H1 (cell line): Measurements from ENCODE around the gene ARMH1. TPM values are rescaled to one million over a fixed set of nuclear protein-coding genes. Genes with fewer than 3 reads are reported as not detected.

Experiments used
- CTCF ChIA-PET: fragments of 300-600 bp; sonication (Branson Sonifier 250); formaldehyde crosslinking; loops from one replicate; lab custom pipeline; 2021; ENCODE audit not compliant: partially characterized antibody; lab: Charles Lee
- POLR2A ChIA-PET: fragments of 300-600 bp; sonication (Branson Sonifier 250); formaldehyde crosslinking; loops from one replicate; lab custom pipeline; 2021; ENCODE audit warnings: inconsistent platforms; ENCODE audit not compliant: partially characterized antibody; lab: Charles Lee
- DNase-seq, 2 experiments: peaks; one replicate each; pipeline versions ENCODE4 v3.0.0 to v3.0.0-alpha.2; 2010 to 2022; ENCODE audit warnings: low spot score in 2 of 2, low read depth in 1 of 2, mixed read lengths in 1 of 2
- FAIRE-seq: peaks from 2 replicates; lab custom pipeline; 2011; peaks lifted over from hg19 to GRCh38; lab: Jason Lieb, UNC
- H2AFZ ChIP-seq: 2 replicates; pipeline ENCODE4 v1.8.1; 2012; ENCODE audit warnings: low read length, inconsistent platforms
- H2AK5ac ChIP-seq: 2 replicates; pipeline ENCODE4 v1.6.1; 2013; ENCODE audit warnings: low read depth, low read length
- H2BK120ac ChIP-seq: replicated peaks from 2 replicates; pipeline ENCODE3; 2013; ENCODE audit warnings: low read depth, low read length, inconsistent platforms
- H2BK12ac ChIP-seq: 2 replicates; pipeline ENCODE4 v1.6.1; 2013; ENCODE audit warnings: low read depth, low read length
- H2BK15ac ChIP-seq: 2 replicates; pipeline ENCODE4 v1.6.1; 2013; ENCODE audit warnings: low read length
- H2BK20ac ChIP-seq: 2 replicates; pipeline ENCODE4 v1.6.1; 2013; ENCODE audit warnings: low read length
- H2BK5ac ChIP-seq: 2 replicates; pipeline ENCODE4 v1.6.1; 2013; ENCODE audit warnings: low read depth, low read length
- H3K14ac ChIP-seq: 2 replicates; pipeline ENCODE4 v1.6.1; 2013; ENCODE audit warnings: inconsistent platforms; ENCODE audit not compliant: insufficient read length
- H3K18ac ChIP-seq: 2 replicates; pipeline ENCODE4 v1.6.1; 2013; ENCODE audit warnings: low read length; ENCODE audit errors: extremely low read depth
- H3K23ac ChIP-seq: 2 replicates; pipeline ENCODE4 v1.6.1; 2013; ENCODE audit warnings: inconsistent platforms; ENCODE audit not compliant: insufficient read length
- H3K23me2 ChIP-seq: 2 replicates; pipeline ENCODE4 v1.6.1; 2013; ENCODE audit warnings: low read depth, low read length
- H3K27ac ChIP-seq: 2 replicates; pipeline ENCODE4 v1.6.1; 2011; ENCODE audit warnings: low read depth, low read length, inconsistent platforms
- H3K27me3 ChIP-seq, 4 experiments: replicated peaks in 1 of 4; 1 replicate in 1 of 4; 2 replicates in 3 of 4; pipeline versions ENCODE4 v1.6.1 to v1.8.1; 2011 to 2013; ENCODE audit warnings: low read length in 3 of 4, mild to moderate bottlenecking in 3 of 4, inconsistent platforms in 2 of 4, mixed read lengths in 2 of 4, moderate library complexity in 1 of 4; ENCODE audit not compliant: control insufficient read depth in 3 of 4, insufficient read depth in 3 of 4; ENCODE audit errors: extremely low read depth in 1 of 4
- H3K36me3 ChIP-seq, 4 experiments: 2 replicates each; pipeline versions ENCODE4 v1.6.1 to v1.8.1; 2011 to 2013; ENCODE audit warnings: mild to moderate bottlenecking in 4 of 4, low read length in 3 of 4, moderate library complexity in 2 of 4, control low read depth in 1 of 4, inconsistent platforms in 1 of 4; ENCODE audit not compliant: insufficient read depth in 4 of 4, control insufficient read depth in 2 of 4
- H3K4ac ChIP-seq: replicated peaks from 2 replicates; pipeline ENCODE3; 2013; ENCODE audit warnings: low read length, low read depth, mixed read lengths, inconsistent platforms; ENCODE audit not compliant: insufficient read length
- H3K4me1 ChIP-seq, 4 experiments: replicated peaks in 1 of 4; 1 replicate in 1 of 4; 2 replicates in 3 of 4; pipeline versions ENCODE4 v1.6.1 to v1.8.1; 2011 to 2013; ENCODE audit warnings: low read length in 3 of 4, inconsistent platforms in 2 of 4, mixed read lengths in 1 of 4; ENCODE audit not compliant: insufficient read depth in 4 of 4, control insufficient read depth in 3 of 4
- H3K4me2 ChIP-seq, 2 experiments: 2 replicates each; pipeline versions ENCODE4 v1.6.1 to v1.8.1; 2011 to 2013; ENCODE audit warnings: low read depth in 2 of 2, low read length in 2 of 2, control low read depth in 1 of 2, inconsistent platforms in 1 of 2, mild to moderate bottlenecking in 1 of 2; ENCODE audit not compliant: insufficient read depth in 1 of 2
- H3K4me3 ChIP-seq, 4 experiments: fragments of 200-600, 300-600 bp in 1 of 4; sonication (generic), shearing (Covaris generic), sonication (Bioruptor Twin) in 1 of 4; 2 replicates each; pipeline versions ENCODE4 v1.5.1 to v1.8.1; 2011 to 2016; ENCODE audit warnings: low read length in 4 of 4, low read depth in 3 of 4, control low read depth in 2 of 4, inconsistent platforms in 2 of 4, mild to moderate bottlenecking in 2 of 4, mixed read lengths in 1 of 4, moderate library complexity in 1 of 4; ENCODE audit not compliant: insufficient read depth in 2 of 4; ENCODE audit errors: extremely low read depth in 1 of 4
- H3K56ac ChIP-seq: replicated peaks from 2 replicates; pipeline ENCODE3; 2013; ENCODE audit warnings: low read depth, mild to moderate bottlenecking, mixed read lengths, low read length, inconsistent platforms; ENCODE audit not compliant: insufficient read length
- H3K79me1 ChIP-seq: 2 replicates; pipeline ENCODE4 v1.6.1; 2013; ENCODE audit warnings: low read depth, low read length, control low read depth
- H3K79me2 ChIP-seq, 2 experiments: 2 replicates each; pipeline versions ENCODE4 v1.6.1 to v1.8.1; 2012 to 2013; ENCODE audit warnings: low read length in 2 of 2, mild to moderate bottlenecking in 2 of 2, inconsistent platforms in 1 of 2; ENCODE audit not compliant: insufficient read depth in 2 of 2, control insufficient read depth in 1 of 2
- H3K9ac ChIP-seq, 4 experiments: replicated peaks in 1 of 4; 1 replicate in 1 of 4; 2 replicates in 3 of 4; pipeline versions ENCODE4 v1.6.1 to v1.8.1; 2011 to 2013; ENCODE audit warnings: low read depth in 3 of 4, low read length in 3 of 4, control low read depth in 2 of 4, mild to moderate bottlenecking in 2 of 4, moderate library complexity in 2 of 4, inconsistent platforms in 1 of 4; ENCODE audit errors: extremely low read depth in 1 of 4
- H3K9me3 ChIP-seq, 2 experiments: 2 replicates each; pipeline versions ENCODE4 v1.6.1 to v1.8.1; 2012 to 2013; ENCODE audit warnings: mild to moderate bottlenecking in 2 of 2, moderate library complexity in 2 of 2, control low read depth in 1 of 2, inconsistent platforms in 1 of 2, low read depth in 1 of 2, low read length in 1 of 2, mixed read lengths in 1 of 2; ENCODE audit not compliant: insufficient read depth in 2 of 2
- H4K20me1 ChIP-seq, 2 experiments: replicated peaks in 1 of 2; 2 replicates each; pipeline versions ENCODE3 to v1.8.1; 2011 to 2013; ENCODE audit warnings: inconsistent platforms in 2 of 2, low read length in 2 of 2, mild to moderate bottlenecking in 1 of 2; ENCODE audit not compliant: insufficient read depth in 2 of 2, control insufficient read depth in 1 of 2
- H4K5ac ChIP-seq: 2 replicates; pipeline ENCODE4 v1.6.1; 2013; ENCODE audit warnings: low read length, low read depth, mixed read lengths, inconsistent platforms; ENCODE audit not compliant: insufficient read length
- H4K8ac ChIP-seq: 2 replicates; pipeline ENCODE4 v1.8.0; 2013; ENCODE audit warnings: mild to moderate bottlenecking, moderate library complexity, low read length, inconsistent platforms; ENCODE audit not compliant: insufficient read depth; ENCODE audit errors: extremely low read depth
- H4K91ac ChIP-seq: replicated peaks from 2 replicates; pipeline ENCODE3; 2013; ENCODE audit warnings: low read length, mixed read lengths, inconsistent platforms; ENCODE audit not compliant: insufficient read length
- ASH2L ChIP-seq: fragments of 200-600, 300-600 bp; sonication (generic); IDR thresholded peaks from one replicate; pipeline ENCODE4 v1.7.1; 2017; ENCODE audit warnings: low read length
- CBX8 ChIP-seq: fragments of 300-800, 300-1000 bp; sonication (generic); IDR thresholded peaks from 2 replicates; pipeline ENCODE4 v1.7.1; 2016; ENCODE audit warnings: low read depth, low read length, borderline replicate concordance
- CEBPB ChIP-seq: IDR thresholded peaks from 2 replicates; pipeline ENCODE4 v1.6.1; 2012; ENCODE audit warnings: low read depth, low read length
- GTF2F1 ChIP-seq: IDR thresholded peaks from 2 replicates; pipeline ENCODE4 v1.6.1; 2012; ENCODE audit warnings: low read depth, low read length, improper control_type of control experiment, borderline replicate concordance
- SIN3A ChIP-seq, 2 experiments: IDR thresholded peaks in 1 of 2; conservative IDR thresholded peaks in 1 of 2; 2 replicates each; pipeline ENCODE4 v1.6.1; 2011 to 2012; ENCODE audit warnings: low read length in 2 of 2, improper control_type of control experiment in 1 of 2, low read depth in 1 of 2, mild to moderate bottlenecking in 1 of 2
- SP2 ChIP-seq: IDR thresholded peaks from 2 replicates; pipeline ENCODE4 v1.6.1; 2012; ENCODE audit warnings: mild to moderate bottlenecking, low read length, inconsistent platforms
- SUZ12 ChIP-seq: fragments of 200-600 bp; sonication (generic); IDR thresholded peaks from 2 replicates; pipeline ENCODE4 v1.6.1; 2012; ENCODE audit warnings: mild to moderate bottlenecking, inconsistent platforms, low read length, moderate library complexity, mixed read lengths
- WGBS, 2 experiments: shearing (Covaris generic) in 1 of 2; methylation state at CpG; one replicate each; pipeline versions ENCODE4 v1.1.6 to v1.1.7; 2013 to 2015; ENCODE audit warnings: low lambda C conversion rate in 2 of 2, mixed read lengths in 2 of 2, inconsistent platforms in 1 of 2, low coverage in 1 of 2, missing lambda C conversion rate in 1 of 2; ENCODE audit not compliant: insufficient replicate concordance in 2 of 2, insufficient coverage in 1 of 2, insufficient read length in 1 of 2; ENCODE audit errors: extremely low coverage in 1 of 2, missing lambda C conversion rate in 1 of 2; 5-methylcytosine and 5-hydroxymethylcytosine counted together
- polyA plus RNA-seq, 7 experiments: library from polyadenylated mRNA; depleted of rRNA in 3 of 7; stranded (reverse) in 5 of 7; unstranded in 2 of 7; fragments of >200 nt in 5 of 7; fragments of 200-250 nt in 2 of 7; gene quantifications; 1 replicate in 5 of 7; 2 replicates in 1 of 7; 4 replicates in 1 of 7; pipeline versions ENCODE4 v1.2.1 to v1.2.3, GENCODE V29; 2011 to 2013; ENCODE audit warnings: missing spikeins in 2 of 7, mixed read lengths in 2 of 7
- total RNA-seq: library from RNA; stranded (reverse); fragmentation: NEBNext Ultra II Directional; extraction: Animal tissue kit (Norgen Biotek cat#: 25700); gene quantifications from 2 replicates; pipeline ENCODE4 v1.2.1, GENCODE V29; 2021
- TF ChIP-seq, protein P1 (sequence below), 3 experiments: IDR thresholded peaks; 1 replicate in 2 of 3; 2 replicates in 1 of 3; pipeline versions ENCODE4 v1.5.1 to v1.6.1; 2011; ENCODE audit warnings: low read length in 3 of 3, mild to moderate bottlenecking in 3 of 3, inconsistent platforms in 2 of 3, low read depth in 1 of 3, moderate library complexity in 1 of 3; ENCODE audit not compliant: insufficient read depth in 1 of 3; ENCODE audit errors: control extremely low read depth in 1 of 3

The ARMH1 gene
- total and polyA plus RNA-seq, 2 of the 8 experiments (the other 6 are each of a cell fraction or from before 2014, with no cell fraction given) = 0.82 to 0.85 TPM

GRCh38 chr1:44663417-44663816 lies 11.1 kb upstream of the ARMH1 start:
- Histone ChIP-seq H3K9ac (no peak overlapping the region), H3K4me1 (no peaks in the 10 kb centered on the region; a peak in 2 of 7 replicates), H3K56ac (no peak overlapping the region), H2BK5ac (no peak overlapping the region), H3K79me1 (no peaks in the 10 kb centered on the region), H3K18ac (no peak overlapping the region), H3K23ac (no peak overlapping the region), H2BK15ac (no peak overlapping the region), H3K4ac (no peak overlapping the region), H2BK120ac (no peak overlapping the region), H2AK5ac (no peak overlapping the region), H3K4me3 (no peak overlapping the region), H3K14ac (no peak overlapping the region), H2BK12ac (no peak overlapping the region), H3K27ac (no peak overlapping the region), H2AFZ (no peak overlapping the region), H3K23me2 (no peaks in the 10 kb centered on the region), H3K36me3 (no peaks in the 10 kb centered on the region), H4K20me1 (no peaks in the 10 kb centered on the region), H4K5ac (no peak overlapping the region), H3K4me2 (no peak overlapping the region), H4K8ac (no peak overlapping the region), H2BK20ac (no peak overlapping the region), H3K79me2 (no peaks in the 10 kb centered on the region), H3K9me3 (no peaks in the 10 kb centered on the region), H4K91ac (no peak overlapping the region), H3K27me3 (no peaks in the 10 kb centered on the region)
- TF ChIP-seq CBX8 (no peak), SP2 (no peak), ASH2L (no peak), CEBPB (no peak), GTF2F1 (no peak), SIN3A (conservative IDR thresholded peaks at IDR 0.05 in 1 of 2, IDR thresholded peaks at IDR 0.05 in 1 of 2; ENCODE audit: low read depth in 1 of 2, low read length in 2 of 2) (no peak), SUZ12 (no peak)
- TF ChIP-seq, protein P1, sequence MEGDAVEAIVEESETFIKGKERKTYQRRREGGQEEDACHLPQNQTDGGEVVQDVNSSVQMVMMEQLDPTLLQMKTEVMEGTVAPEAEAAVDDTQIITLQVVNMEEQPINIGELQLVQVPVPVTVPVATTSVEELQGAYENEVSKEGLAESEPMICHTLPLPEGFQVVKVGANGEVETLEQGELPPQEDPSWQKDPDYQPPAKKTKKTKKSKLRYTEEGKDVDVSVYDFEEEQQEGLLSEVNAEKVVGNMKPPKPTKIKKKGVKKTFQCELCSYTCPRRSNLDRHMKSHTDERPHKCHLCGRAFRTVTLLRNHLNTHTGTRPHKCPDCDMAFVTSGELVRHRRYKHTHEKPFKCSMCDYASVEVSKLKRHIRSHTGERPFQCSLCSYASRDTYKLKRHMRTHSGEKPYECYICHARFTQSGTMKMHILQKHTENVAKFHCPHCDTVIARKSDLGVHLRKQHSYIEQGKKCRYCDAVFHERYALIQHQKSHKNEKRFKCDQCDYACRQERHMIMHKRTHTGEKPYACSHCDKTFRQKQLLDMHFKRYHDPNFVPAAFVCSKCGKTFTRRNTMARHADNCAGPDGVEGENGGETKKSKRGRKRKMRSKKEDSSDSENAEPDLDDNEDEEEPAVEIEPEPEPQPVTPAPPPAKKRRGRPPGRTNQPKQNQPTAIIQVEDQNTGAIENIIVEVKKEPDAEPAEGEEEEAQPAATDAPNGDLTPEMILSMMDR (IDR thresholded peaks at IDR 0.05; ENCODE audit: control extremely low read depth in 1 of 3, insufficient read depth in 1 of 3, low read depth in 1 of 3, low read length in 3 of 3) = no peak
- DNase-seq (no peak), FAIRE-seq (no peak)
- CTCF ChIA-PET = interaction anchor here (1.0 to 7.6 kb wide), 7 partner anchors 8 to 91 kb away, joined by 3 to 45 read pairs (median 4); no protein-coding TSS in a partner anchor
- POLR2A ChIA-PET = interaction anchor here (1.1 to 2.9 kb wide), 3 partner anchors 11 to 67 kb away, joined by 3 to 10 read pairs (median 9); partner anchors contain the start of gene RNU5D-1
- 98% methylated on average over 5 of the region's 5 CpGs; no CpG with 5 or more reads in 1 of the 2 experiments for WGBS, 2 experiments
